GM12892 (cell line): ENCODE results near the gene PLIN4.
A peak's percentile ranks its signal among the peaks of the same experiment; 100 is the strongest.
"Not testable (repeated sequence)": the region's sequence is repeated elsewhere in the genome, so short reads cannot be mapped to it uniquely, and the experiment has no call there.

Source experiments
- DNase-seq: peaks from one replicate; pipeline ENCODE4 v3.0.0; 2011; ENCODE audit not compliant: insufficient read length
- FAIRE-seq: peaks from 2 replicates; lab custom pipeline; 2011; peaks lifted over from hg19 to GRCh38; lab: Jason Lieb, UNC
- POLR2A ChIP-seq: IDR thresholded peaks from 2 replicates; pipeline ENCODE4 v1.6.1; 2011; ENCODE audit warnings: low read depth, low read length, control low read depth
- POLR2AphosphoS5 ChIP-seq: IDR thresholded peaks from 2 replicates; pipeline ENCODE4 v1.6.1; 2011; ENCODE audit warnings: low read depth, low read length, control low read depth
- TAF1 ChIP-seq: IDR thresholded peaks from 2 replicates; pipeline ENCODE4 v1.6.1; 2011; ENCODE audit warnings: low read depth, mild to moderate bottlenecking, control low read depth, low read length, borderline replicate concordance

The PLIN4 gene

GRCh38 chr19:4543842-4544647 is 25.8 kb upstream of the PLIN4 start:
- DNase-seq (no peak), FAIRE-seq (no peak)
- TF ChIP-seq TAF1 (no peak), POLR2AphosphoS5 (no peak), POLR2A (no peak)

GRCh38 chr19:4542896-4543841 is 24.9 kb upstream of the PLIN4 start:
- TF ChIP-seq POLR2A (no peak), TAF1 (no peak), POLR2AphosphoS5 (no peak)
- FAIRE-seq = no peak
- no peak for DNase-seq

- not testable (repeated sequence) for FAIRE-seq, DNase-seq
Observed at GRCh38 chr19:4541806-4542145, 23.5 kb upstream of the PLIN4 start.

DNA sequence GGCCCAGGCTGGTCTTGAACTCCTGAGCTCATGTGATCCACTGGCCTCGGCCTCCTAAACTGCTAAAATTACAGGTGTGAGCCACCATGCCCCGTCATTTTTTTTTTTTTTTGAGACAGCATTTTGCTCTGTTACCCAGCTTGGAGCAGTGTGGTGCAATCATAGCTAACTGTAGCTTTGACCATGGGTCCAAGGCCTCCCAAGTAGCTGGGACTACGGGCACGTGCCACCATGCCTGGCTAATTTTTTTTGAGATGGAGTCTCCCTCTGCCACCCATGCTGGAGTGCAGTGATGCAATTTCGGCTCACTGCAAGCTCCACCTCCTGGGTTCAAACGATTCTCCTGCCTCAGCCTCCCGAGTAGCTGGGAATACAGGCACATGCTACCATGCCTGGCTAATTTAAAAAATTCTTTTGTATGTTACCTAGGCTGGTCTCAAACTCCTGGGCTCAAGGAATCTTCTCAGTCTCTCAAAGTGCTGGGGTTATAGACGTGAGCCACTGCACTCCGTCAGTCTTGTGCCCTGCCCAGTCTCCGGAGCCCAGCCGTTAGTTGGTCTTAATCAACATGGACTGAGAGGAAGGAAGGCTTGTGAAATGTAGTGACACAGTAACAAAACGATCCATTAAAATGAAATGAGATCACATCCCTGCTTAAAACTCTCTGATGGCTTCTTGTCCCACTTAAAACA is 23.0 kb upstream of the PLIN4 start:
- no peak for TF ChIP-seq POLR2AphosphoS5
- TF ChIP-seq TAF1 = no peak
- no peak for TF ChIP-seq POLR2A
- no peak for FAIRE-seq
- no peak for DNase-seq

DNA sequence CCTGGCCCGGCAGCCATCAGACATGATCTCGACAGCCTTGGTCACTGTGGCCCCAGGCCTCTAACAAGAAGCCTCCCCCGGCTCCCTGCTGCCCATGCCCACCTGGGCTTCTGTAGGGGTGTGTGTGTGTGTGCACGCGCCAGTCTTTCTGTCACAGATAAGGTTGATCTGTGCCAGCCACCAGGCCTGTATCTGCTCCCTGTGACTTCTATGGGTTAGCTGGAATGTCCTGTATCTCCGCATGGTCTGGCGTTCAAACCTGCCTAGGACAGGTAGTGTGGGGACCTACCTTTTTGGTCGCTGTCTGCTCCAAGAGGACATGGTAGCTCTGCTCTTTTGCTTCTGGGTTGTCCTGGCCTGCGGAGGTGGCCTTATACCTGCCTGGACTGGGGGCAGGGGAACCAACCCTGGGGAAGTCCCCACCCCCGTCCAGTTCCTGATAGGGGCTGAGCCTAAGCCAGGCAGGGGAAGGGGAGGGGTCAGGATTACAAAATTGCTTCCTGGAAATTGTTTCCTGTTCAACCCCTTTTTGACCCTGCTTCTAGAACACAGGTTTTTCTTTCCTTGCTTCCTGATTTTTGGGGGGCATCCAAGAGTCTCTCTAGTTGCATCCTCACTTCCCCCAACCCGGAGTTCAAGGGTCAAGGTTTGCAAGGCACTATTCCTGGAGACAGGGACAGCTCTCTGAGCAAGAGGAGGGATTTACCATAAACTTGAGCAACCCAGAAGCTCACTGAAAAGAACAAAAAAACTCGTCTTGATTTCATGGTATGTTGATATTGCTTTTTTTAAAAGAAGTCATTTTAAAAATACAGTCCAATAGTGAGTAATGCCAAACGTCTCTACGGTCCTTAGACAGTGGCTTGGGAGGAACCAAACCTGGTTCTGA is 21.7 kb upstream of the PLIN4 start, which contains the start of gene LRG1:
TSS of gene LRG1 (minus strand) at position 344 of the 889 bp plus-strand sequence. CDS start at position 321, 23 bp downstream.
- peak; percentile 95 for FAIRE-seq
- no peak for TF ChIP-seq TAF1
- peak; percentile 68 for TF ChIP-seq POLR2AphosphoS5
- peak; percentile 60; the same call in 1 of the 2 replicates for TF ChIP-seq POLR2A

GRCh38 chr19:4539169-4539692 is 20.9 kb upstream of the PLIN4 start:
- DNase-seq (no peak), FAIRE-seq (no peak)
- TF ChIP-seq POLR2A (no peak), TAF1 (no peak), POLR2AphosphoS5 (no peak; the same call in 1 of the 2 replicates)

More for the DNA sequence above, 21.7 kb upstream of the PLIN4 start, which contains the start of gene LRG1:
- DNase-seq = no peak

- DNase-seq (no peak), FAIRE-seq (no peak)
- TF ChIP-seq POLR2A (no peak), TAF1 (no peak), POLR2AphosphoS5 (no peak)
Observed at GRCh38 chr19:4538601-4538954, 20.3 kb upstream of the PLIN4 start.

DNA sequence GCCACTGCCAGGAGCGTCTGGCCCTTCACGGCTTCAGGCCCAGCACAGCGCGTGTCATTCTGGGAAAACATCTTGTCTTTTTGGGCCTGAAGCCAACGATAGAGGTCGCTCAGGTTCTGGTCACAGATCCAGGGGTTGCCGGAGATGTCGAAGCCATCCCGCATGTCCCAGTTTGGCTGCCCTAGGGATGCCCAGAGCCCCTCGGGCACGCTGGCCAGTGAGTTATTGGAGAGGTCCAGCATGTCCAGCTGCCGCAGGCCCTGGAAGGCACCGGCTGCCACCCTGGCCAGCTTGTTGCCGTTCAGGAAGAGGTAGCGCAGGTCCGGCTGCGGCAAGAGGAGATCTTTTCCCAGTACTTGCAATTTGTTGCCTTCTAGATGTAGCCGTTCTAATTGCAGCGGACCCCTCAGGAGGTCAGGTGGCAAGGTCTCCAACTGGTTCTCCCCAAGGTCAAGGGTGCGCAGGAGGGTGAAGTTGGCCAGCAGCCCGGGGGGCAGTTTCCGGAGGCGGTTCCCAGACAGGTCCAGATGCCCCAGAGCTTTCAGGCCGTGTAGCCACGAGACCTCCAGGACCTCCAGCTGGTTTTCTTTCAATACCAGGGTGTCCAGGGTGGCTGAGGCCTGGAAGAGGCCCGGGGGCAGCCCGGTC is 19.8 kb upstream of the PLIN4 start:
- DNase-seq (no peak), FAIRE-seq (no peak)

GRCh38 chr19:4536798-4537197 is 18.5 kb upstream of the PLIN4 start:
- TF ChIP-seq POLR2AphosphoS5 (no peak), POLR2A (no peak), TAF1 (no peak)
- DNase-seq = no peak
- FAIRE-seq = no peak

More for the DNA sequence above, 19.8 kb upstream of the PLIN4 start:
- no peak for TF ChIP-seq POLR2AphosphoS5
- TF ChIP-seq POLR2A = no peak
- TF ChIP-seq TAF1 = no peak
